Measurements from ENCODE around the gene CDC42BPB.

DNA sequence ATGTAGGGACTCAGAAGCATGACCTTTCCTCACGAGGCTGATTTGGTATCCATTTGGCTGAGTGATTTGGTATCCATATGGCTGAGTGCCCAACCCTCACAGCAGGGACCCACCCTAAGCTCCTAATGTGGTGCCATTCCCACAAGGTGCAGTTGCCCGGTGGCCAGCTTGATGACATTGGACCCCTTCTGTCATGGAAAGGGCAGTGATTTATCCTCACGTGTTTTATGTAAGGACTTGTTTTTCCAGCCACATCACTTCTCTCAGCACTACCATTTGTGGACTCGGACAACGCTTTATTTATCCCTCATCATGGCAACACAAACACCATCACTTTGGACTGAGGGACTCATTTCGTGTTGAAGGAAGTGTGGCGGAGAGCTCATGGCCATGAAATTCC lies 8.5 kb upstream of the CDC42BPB start:
- TF ChIP-seq, protein P1, sequence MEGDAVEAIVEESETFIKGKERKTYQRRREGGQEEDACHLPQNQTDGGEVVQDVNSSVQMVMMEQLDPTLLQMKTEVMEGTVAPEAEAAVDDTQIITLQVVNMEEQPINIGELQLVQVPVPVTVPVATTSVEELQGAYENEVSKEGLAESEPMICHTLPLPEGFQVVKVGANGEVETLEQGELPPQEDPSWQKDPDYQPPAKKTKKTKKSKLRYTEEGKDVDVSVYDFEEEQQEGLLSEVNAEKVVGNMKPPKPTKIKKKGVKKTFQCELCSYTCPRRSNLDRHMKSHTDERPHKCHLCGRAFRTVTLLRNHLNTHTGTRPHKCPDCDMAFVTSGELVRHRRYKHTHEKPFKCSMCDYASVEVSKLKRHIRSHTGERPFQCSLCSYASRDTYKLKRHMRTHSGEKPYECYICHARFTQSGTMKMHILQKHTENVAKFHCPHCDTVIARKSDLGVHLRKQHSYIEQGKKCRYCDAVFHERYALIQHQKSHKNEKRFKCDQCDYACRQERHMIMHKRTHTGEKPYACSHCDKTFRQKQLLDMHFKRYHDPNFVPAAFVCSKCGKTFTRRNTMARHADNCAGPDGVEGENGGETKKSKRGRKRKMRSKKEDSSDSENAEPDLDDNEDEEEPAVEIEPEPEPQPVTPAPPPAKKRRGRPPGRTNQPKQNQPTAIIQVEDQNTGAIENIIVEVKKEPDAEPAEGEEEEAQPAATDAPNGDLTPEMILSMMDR (IDR thresholded peaks at IDR 0.05; ENCODE audit: borderline replicate concordance, extremely low read depth, low read length, poor library complexity, severe bottlenecking): no peak
- TF ChIP-seq EZH2 (IDR thresholded peaks at IDR 0.05; ENCODE audit: borderline replicate concordance, low read depth, low read length, severe bottlenecking): no peak

Data from DND-41 (cell line).